NCI-H1417 treated with DMSO at 0.1 percent for 48 hours (cell line): ENCODE measurements around the gene RDH14.

Experiments used
- DNase-seq: peaks from one replicate; lab custom pipeline; 2025; lab: John Stamatoyannopoulos, UW

Gene RDH14, protein sequence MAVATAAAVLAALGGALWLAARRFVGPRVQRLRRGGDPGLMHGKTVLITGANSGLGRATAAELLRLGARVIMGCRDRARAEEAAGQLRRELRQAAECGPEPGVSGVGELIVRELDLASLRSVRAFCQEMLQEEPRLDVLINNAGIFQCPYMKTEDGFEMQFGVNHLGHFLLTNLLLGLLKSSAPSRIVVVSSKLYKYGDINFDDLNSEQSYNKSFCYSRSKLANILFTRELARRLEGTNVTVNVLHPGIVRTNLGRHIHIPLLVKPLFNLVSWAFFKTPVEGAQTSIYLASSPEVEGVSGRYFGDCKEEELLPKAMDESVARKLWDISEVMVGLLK

DNA sequence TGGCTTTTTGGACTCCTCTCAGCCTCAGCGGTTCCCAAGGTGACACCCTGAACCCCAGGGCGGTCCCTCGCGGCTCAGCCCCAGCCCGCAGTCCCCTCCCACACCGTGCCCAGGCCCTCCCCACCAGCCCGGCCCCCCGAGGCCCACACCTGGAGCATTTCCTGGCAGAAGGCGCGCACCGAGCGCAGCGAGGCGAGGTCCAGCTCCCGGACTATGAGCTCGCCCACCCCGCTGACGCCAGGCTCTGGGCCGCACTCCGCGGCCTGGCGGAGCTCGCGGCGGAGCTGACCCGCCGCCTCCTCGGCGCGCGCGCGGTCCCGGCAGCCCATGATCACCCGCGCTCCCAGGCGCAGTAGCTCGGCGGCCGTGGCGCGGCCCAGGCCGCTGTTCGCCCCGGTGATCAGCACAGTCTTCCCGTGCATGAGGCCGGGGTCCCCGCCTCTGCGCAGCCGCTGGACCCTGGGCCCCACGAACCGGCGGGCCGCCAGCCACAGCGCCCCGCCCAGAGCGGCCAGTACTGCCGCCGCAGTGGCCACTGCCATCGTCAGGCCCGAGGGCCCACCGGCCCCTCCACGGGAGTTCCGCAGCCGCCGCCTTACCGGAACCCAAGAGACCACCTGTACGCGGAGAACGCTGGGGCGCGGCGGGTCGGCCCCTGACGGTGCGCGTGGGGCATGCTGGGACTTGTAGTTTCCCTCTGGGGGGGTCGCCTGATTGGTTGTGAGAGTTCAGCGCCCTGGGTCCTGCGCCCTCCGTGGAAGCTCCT lies at the start of gene RDH14:
TSS of gene RDH14 (minus strand) at position 623 of the 766 bp plus-strand sequence. CDS start at position 542, 81 bp downstream.
- peak; percentile 88 for DNase-seq

GRCh38 chr2:18610090-18610489 lies 49.6 kb upstream of the RDH14 start:
- DNase-seq: no peak

GRCh38 chr2:18605115-18605514 lies 44.7 kb upstream of the RDH14 start:
- no peak for DNase-seq

GRCh38 chr2:18604531-18604885 lies 44.1 kb upstream of the RDH14 start:
- no peak for DNase-seq

DNA sequence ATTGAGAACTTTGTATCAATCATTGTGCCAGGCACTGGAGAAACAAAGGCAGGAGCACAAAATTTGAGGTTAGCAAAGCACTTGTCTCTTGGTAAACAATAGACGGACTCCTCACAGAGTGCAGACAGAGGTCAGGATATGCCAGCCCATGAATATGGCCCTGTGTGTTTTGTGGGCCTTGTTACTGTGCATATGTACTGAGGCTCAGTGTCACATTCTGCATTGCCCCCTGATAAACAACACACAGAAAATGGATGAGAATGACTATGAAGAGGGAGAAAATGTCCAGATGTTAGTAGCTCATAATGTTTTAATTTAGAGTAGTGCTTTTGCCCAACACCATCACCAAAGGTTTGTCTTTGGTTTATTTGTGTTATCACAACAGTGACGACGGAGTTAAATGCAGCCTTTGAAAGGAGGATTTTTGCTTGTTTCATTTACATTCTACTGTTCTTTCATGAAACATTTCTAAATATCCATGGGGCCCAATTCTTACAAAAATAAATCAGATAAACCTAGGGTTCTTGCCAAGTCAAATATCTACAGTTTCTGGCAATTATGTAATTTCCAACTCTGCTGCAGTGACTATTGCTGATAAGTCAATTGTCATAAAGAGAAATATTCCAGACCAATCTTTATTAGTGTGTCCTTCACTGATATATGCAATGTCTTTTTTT lies 43.5 kb upstream of the RDH14 start:
- no peak for DNase-seq

DNA sequence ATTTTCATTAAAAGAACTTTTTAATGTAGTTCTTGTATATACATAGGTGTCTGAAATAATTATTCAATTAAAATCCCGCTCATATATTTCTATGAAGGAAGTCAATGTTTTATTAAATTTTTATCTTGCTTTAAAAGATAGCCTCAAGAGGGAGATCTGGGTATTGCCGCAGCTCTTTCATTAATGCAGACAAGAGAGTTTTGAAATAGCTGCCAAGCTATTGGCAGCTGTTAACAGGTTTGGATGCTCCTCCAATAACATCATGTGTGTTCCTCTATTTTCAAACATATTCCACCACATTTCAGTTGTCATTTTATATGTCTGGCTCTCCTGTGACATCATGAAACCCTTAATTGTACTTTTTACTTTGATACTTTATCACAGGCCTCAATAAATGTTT lies 41.8 kb upstream of the RDH14 start:
- no peak for DNase-seq

DNA sequence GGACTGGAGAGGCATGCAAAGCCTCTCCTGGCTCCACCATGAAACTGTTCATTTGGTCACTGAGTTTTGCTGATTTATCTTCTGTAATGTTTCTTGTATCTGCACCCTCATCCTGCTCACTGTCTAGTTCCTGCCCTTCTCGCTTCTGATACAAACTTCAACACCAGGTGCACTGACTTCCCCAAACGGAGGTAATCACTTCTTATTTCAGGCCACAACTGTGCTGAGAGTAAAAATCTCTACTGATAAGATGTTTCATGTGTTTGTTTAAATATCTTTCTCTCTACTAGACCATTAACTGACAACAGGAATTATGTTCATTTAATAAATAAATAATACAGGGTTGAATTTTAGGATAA lies 39.8 kb upstream of the RDH14 start:
- DNase-seq: no peak

DNA sequence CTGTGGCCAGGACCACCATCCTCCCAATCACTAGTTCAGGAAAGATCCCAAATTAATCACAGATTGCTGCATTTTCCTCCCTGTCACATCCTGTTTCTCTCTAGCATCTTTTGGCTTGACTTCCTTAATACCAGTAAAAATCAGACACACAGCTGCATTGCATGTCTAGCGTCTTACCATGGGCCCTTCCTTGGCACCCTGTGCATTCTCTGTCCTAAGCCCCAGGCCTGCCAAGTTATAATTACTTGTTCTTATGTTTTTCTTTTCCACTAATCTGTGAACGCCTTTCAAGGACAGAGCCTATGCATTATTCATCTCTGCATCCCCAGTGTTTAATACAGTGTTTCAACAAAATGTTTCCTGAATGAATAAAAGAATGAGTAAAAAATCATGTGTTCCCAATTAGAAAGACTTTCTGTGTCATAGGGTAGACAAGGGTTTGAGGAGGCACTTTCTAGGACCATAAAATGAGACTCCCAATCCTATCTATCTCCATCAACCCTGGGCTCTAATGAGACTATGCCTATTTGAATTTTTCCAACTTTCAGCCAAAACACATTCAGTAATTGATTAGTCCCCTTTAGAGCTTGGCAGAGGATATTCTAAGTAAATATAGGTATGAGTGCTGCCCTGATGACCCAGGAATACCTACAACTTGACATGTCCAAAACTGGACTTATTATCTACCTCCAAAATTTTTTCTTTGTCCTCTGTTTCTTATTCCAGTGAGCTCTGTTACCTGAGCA lies 39.2 kb upstream of the RDH14 start:
- no peak for DNase-seq

DNA sequence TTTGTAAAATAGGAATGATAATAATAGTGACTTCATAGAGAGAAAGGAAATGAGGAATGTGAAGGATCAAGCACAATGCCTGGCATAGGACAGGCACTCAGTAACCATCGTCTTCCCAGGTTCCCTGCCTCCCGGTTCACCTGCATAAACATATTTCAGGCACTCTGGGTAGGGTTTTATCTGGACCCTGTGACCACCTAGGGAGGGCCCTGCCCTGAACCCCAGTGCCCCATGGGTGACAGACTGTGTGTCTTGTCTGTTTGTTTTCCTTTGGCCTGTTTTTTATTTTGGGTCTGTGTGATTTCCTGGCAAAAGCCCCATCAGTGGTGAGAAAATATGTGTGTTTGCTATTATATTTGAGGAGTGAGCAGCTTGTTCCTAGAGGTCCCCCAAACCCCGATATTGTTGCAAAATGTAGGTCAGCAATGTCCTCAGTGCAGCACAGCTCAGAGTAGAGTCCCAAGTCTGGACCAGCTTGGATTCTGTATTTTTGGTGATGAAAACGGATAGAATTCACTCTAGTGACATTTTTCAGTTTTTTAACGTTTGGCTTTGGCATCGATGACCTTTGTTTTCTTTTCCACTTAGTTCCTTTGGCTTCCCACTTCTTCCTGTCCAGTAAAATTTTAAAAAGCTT lies 38.5 kb upstream of the RDH14 start:
- no peak for DNase-seq

- no peak for DNase-seq
Measured at GRCh38 chr2:18597618-18598017, 37.2 kb upstream of the RDH14 start.

DNA sequence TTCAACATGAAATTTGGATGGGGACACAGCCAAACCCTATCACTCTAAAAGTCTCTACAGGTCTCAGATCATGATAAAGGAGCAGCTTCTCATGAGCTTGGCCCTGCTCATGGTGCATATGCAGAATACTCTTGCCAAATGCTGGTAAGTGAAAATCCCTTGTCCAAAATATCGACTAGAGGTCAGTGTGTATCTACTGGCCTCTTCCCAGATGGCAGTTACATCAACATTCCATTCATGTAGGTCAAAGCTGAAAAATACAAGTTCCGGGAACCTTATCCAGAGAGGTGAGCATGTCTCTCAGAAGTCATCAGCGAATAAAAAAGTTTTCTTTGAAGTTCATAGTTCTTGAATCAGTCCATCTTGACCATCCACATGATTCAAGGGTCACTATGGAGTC lies 36.5 kb upstream of the RDH14 start:
- no peak for DNase-seq

DNA sequence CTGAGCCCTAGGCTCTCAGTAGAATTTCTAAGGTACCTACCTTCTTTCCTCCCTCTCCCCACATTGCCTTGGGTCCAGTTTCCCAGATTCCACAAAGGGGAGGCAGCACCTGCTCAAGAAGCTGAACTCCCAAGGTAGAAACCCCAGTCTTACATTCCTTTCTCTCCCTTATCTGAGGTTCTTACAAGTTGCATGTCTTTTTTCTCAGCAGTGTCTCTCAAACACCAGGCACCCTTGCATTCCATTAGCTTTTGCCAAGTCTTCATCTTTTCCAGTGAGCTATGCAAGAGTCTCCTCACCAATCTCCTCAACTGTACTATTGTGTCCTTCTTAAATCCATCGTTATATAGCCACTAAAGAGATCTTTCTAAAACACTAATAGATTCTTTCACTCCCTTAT lies 33.0 kb upstream of the RDH14 start:
- no peak for DNase-seq

- DNase-seq: no peak
Measured at GRCh38 chr2:18592372-18592771, 31.9 kb upstream of the RDH14 start.

DNA sequence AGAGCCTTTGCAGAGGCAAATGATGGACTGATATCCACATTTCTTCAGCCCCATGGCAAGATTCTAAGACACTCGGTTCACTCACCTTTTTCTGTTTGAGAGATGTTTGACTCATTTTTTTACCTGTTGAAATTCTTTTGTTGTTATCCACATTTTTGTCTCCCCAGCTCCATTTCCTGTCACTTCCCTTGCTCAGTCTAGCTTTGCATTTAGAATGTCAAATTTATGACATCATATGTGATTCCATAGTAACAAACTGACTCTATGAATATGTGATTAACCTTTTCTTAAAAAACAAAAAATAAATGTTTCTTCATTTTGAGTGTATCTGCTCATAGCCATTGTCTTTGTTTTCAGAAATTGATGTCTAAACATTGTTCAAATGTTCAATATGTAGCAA lies 28.9 kb upstream of the RDH14 start, which contains the start of gene NT5C1B:
TSS of gene NT5C1B (minus strand) at position 216 of the 400 bp plus-strand sequence. CDS start at position 115, 101 bp downstream.
- DNase-seq: no peak

GRCh38 chr2:18588802-18589201 lies 28.3 kb upstream of the RDH14 start:
- no peak for DNase-seq

GRCh38 chr2:18588049-18588448 lies 27.6 kb upstream of the RDH14 start:
- DNase-seq: no peak

GRCh38 chr2:18585526-18585925 lies 25.1 kb upstream of the RDH14 start:
- no peak for DNase-seq

DNA sequence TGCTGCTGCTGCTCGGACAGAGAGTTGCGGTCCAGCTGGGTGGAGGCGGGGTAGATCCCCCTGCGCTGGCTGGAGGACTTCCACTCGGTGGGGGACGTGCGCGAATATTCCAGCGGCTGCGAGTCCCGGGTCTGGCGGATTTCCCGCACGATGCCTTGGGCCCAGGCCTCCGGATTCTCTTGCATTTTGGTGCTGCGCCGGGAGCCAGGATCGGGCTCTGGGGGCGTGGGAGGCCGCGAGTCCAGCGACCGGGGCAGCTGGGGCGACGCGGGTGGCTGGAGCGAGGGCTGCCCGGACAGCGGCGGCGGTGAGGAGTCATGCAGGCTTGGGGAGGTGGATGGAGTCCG lies 24.1 kb upstream of the RDH14 start:
- DNase-seq: no peak

GRCh38 chr2:18583905-18584607 lies 23.6 kb upstream of the RDH14 start:
- no peak for DNase-seq

DNA sequence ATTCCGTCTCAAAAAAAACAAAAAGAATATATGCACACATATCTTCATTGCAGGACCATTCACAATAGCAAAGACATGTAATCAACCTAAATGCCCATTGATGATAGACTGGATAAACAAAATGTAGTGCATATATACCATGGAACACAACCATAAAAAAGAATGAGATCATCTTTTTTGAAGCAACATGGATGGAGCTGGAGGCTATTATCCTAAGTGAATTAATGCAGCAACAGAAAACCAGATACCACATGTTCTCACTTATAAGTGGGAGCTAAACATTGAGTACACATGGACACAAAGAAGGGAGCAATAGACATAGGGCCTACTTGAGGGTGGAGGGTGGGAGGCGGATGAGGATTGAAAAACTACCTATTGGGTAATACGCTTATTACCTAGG lies 20.2 kb upstream of the RDH14 start:
- DNase-seq: no peak

- no peak for DNase-seq
Measured at GRCh38 chr2:18578033-18578432, 17.6 kb upstream of the RDH14 start.
